ENCODE measurements around the gene ZFP69B. TPM values are rescaled to one million over a fixed set of nuclear protein-coding genes. Genes with fewer than 3 reads are reported as not detected.

ZFP69B gene
- total and polyA plus RNA-seq, 2 experiments from 2014 or later, result 5.2 to 10.8 TPM

DNA sequence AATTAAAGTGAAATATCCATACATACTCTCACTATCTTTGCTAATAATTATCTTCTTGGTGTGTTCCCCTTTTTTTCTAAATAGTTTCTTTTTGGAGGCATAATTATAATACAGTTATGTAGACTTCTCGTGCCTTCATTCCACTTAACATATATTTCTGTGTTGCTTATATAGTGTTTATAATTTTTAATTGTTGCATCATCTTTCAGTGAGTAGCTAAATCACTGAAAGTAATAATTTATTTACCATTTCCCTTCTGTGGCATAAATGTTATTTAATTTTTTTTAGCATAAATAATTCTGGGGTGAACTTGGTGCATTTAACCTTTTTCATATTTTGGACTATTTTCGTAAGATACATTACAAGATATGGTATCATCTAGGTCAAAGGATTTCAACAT lies 38.4 kb upstream of the ZFP69B start:
- H3K4me1 ChIP-seq (ENCODE audit: insufficient read depth), result peaks cover 5% of the 10 kb centered on the region; the same call in 1 of the 2 replicates
- DNase-seq (ENCODE audit: low spot score) (no peak), ATAC-seq (no peak)
- TF ChIP-seq CTCF (conservative IDR thresholded peaks at IDR 0.05; ENCODE audit: low read depth in 2 of 2), result no peak
- no peak for TF ChIP-seq JUNB (IDR thresholded peaks at IDR 0.05; ENCODE audit: unreplicated experiment)
- TF ChIP-seq ZNF331 (CRISPR knock-in tag; IDR thresholded peaks at IDR 0.05; ENCODE audit: low read depth), result no peak
- no peak for TF ChIP-seq REST (IDR thresholded peaks at IDR 0.05; ENCODE audit: unreplicated experiment)
- TF ChIP-seq ETS1 (IDR thresholded peaks at IDR 0.05), result no peak
- TF ChIP-seq NANOG (IDR thresholded peaks at IDR 0.05; ENCODE audit: borderline replicate concordance), result no peak
- no peak for TF ChIP-seq ZNF462 (CRISPR knock-in tag; IDR thresholded peaks at IDR 0.05)
- no peak for TF ChIP-seq EZH2phosphoT487 (IDR thresholded peaks at IDR 0.05; ENCODE audit: unreplicated experiment)
- no peak for TF ChIP-seq POLR2AphosphoS5 (IDR thresholded peaks at IDR 0.05; ENCODE audit: low read depth)
- no peak for TF ChIP-seq STAT1 (IDR thresholded peaks at IDR 0.05; ENCODE audit: unreplicated experiment)
- no peak for TF ChIP-seq CREB1 (CRISPR knock-in tag; IDR thresholded peaks at IDR 0.05; ENCODE audit: low read depth)
- TF ChIP-seq ZNF114 (CRISPR knock-in tag; IDR thresholded peaks at IDR 0.05), result no peak
- no peak for TF ChIP-seq EZH2 (IDR thresholded peaks at IDR 0.05; ENCODE audit: low read depth, unreplicated experiment)
- H3K4me1 Mint-ChIP-seq, result peaks cover 11% of the 10 kb centered on the region
- H3K36me3 Mint-ChIP-seq (ENCODE audit: low read depth), result no peaks in the 10 kb centered on the region
- H3K27ac Mint-ChIP-seq, result no peak overlapping the region
- no peak overlapping the region for H3K4me2 ChIP-seq
- H2AFZ ChIP-seq, result no peak overlapping the region
- H3K4me3 Mint-ChIP-seq, result no peak overlapping the region
- no peaks in the 10 kb centered on the region for H3F3A ChIP-seq (replicated peaks; ENCODE audit: low read depth)
- no peaks in the 10 kb centered on the region for H4K20me1 ChIP-seq (replicated peaks; ENCODE audit: insufficient read depth)
- H3K27ac ChIP-seq (ENCODE audit: low read depth), result no peak overlapping the region
- no peaks in the 10 kb centered on the region for H3K27me3 ChIP-seq (ENCODE audit: insufficient read depth)
- no peak overlapping the region for H3K4me3 ChIP-seq
- H3K27me3 Mint-ChIP-seq (ENCODE audit: insufficient read depth, low read depth, poor library complexity), result peaks cover 2% of the 10 kb centered on the region
- no peaks in the 10 kb centered on the region for H3K36me3 ChIP-seq (ENCODE audit: insufficient read depth)
- H3K9me2 ChIP-seq (ENCODE audit: insufficient read depth), result no peaks in the 10 kb centered on the region
- H3K79me2 ChIP-seq (replicated peaks; ENCODE audit: insufficient read depth), result no peaks in the 10 kb centered on the region
- no peaks in the 10 kb centered on the region for H3K9me3 Mint-ChIP-seq

Data from GM23338 (cell line).